MV-4-11 (cell line): ENCODE results near the gene TTLL8.
"Not testable (repeated sequence)": the region's sequence is repeated elsewhere in the genome, so short reads cannot be mapped to it uniquely, and the experiment has no call there.

Experiments used
- DNase-seq: peaks from one replicate; lab custom pipeline; 2025; lab: John Stamatoyannopoulos, UW

Gene TTLL8

GRCh38 chr22:49986325-49986724 lies 71.8 kb downstream of the TTLL8 start:
- DNase-seq, result no peak

GRCh38 chr22:49983148-49984042 lies 74.7 kb downstream of the TTLL8 start:
- DNase-seq, result no peak

- DNase-seq, result not testable (repeated sequence)
These were observed 76.3 kb downstream of the TTLL8 start for GRCh38 chr22:49981799-49982198.

- DNase-seq, result peak; percentile 81
These were observed 78.4 kb downstream of the TTLL8 start for GRCh38 chr22:49979587-49980264.

GRCh38 chr22:49977578-49977977 lies 80.5 kb downstream of the TTLL8 start:
- no peak for DNase-seq

GRCh38 chr22:49976439-49977175 lies 81.5 kb downstream of the TTLL8 start:
- peak; percentile 49 for DNase-seq

- no peak for DNase-seq
These were observed 82.3 kb downstream of the TTLL8 start for GRCh38 chr22:49975543-49976389.

GRCh38 chr22:49973018-49973961 lies 84.8 kb downstream of the TTLL8 start:
- no peak for DNase-seq

- no peak for DNase-seq
These were observed 85.7 kb downstream of the TTLL8 start for GRCh38 chr22:49972163-49973017.

- no peak for DNase-seq
These were observed 86.6 kb downstream of the TTLL8 start for GRCh38 chr22:49971232-49972162.

- peak; percentile 97 for DNase-seq
These were observed 87.4 kb downstream of the TTLL8 start for GRCh38 chr22:49970528-49971231.

- DNase-seq, result no peak
These were observed 88.2 kb downstream of the TTLL8 start for GRCh38 chr22:49969751-49970527.

GRCh38 chr22:49968831-49969661 lies 89.1 kb downstream of the TTLL8 start:
- DNase-seq, result no peak
